ENCODE measurements around the gene KAZALD1. TPM values are rescaled to one million over a fixed set of nuclear protein-coding genes. Genes with fewer than 3 reads are reported as not detected.

Gene KAZALD1
- polyA plus RNA-seq, 1 experiment, result 10.8 TPM

DNA sequence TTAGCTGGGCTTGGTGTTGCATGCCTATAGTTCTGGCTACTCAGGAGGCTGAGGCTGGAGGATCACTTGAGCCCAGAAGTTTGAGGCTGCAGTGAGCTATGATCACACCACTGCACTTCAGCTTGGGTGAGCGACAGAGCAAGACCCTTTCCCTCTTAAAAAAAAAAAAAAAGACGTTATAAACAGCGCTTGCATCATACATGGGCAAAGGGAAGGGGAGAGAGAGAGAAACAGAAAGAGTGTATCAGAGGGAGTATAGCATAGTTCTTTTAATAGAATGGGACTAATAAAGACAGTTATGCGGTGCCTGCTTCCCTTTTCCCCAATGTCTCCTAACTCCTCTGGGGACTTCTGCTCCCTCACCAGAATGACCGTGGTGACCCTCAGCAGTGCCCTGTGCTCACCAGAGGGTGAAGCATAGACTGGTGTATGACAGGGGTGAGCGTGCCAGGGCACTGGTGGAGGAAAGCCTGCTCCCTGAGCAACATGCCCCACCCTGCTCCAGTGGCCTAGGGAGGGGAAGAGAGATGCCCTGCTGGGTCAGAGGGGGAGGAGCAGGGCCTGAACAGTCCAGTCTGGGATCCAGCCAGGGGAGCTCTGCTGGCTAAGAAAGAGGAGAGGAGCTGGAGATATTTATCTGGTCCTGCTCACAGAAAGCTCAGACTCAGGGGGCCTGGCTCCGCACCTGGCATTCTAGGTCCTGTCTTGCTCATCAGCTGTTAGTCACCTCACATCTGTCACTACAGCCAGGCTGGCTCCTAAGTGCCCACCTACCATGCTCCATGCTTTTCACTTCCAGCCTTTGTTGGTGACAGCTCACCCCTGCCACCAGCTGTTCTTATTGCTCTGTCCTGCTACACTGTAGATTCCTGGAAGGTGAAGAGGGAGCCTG, 33.1 kb upstream of the KAZALD1 start:
- Histone ChIP-seq H3K27me3 (ENCODE audit: control insufficient read depth, insufficient read depth, low read length) (no peaks in the 10 kb centered on the region), H3K27ac (ENCODE audit: low read depth, low read length) (no peak overlapping the region), H3K9me3 (ENCODE audit: control insufficient read depth, insufficient read depth, low read length) (no peaks in the 10 kb centered on the region; the same call in 1 of the 2 replicates), H3K4me3 (ENCODE audit: low read depth, low read length) (no peak overlapping the region)
- ChIA-PET POLR2A (no interaction called here), CTCF (interaction anchor here (0.7 to 5.8 kb wide), 12 partner anchors 10 to 114 kb away, joined by 3 to 46 read pairs (median 4); partner anchors contain the start of gene LZTS2)
- TF ChIP-seq, protein P1, sequence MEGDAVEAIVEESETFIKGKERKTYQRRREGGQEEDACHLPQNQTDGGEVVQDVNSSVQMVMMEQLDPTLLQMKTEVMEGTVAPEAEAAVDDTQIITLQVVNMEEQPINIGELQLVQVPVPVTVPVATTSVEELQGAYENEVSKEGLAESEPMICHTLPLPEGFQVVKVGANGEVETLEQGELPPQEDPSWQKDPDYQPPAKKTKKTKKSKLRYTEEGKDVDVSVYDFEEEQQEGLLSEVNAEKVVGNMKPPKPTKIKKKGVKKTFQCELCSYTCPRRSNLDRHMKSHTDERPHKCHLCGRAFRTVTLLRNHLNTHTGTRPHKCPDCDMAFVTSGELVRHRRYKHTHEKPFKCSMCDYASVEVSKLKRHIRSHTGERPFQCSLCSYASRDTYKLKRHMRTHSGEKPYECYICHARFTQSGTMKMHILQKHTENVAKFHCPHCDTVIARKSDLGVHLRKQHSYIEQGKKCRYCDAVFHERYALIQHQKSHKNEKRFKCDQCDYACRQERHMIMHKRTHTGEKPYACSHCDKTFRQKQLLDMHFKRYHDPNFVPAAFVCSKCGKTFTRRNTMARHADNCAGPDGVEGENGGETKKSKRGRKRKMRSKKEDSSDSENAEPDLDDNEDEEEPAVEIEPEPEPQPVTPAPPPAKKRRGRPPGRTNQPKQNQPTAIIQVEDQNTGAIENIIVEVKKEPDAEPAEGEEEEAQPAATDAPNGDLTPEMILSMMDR (IDR thresholded peaks at IDR 0.05; ENCODE audit: low read depth, low read length), result no peak
- DNase-seq (ENCODE audit: low read depth, low spot score), result no peak

- ChIA-PET POLR2A (interaction anchor here (1.2 kb wide), 1 partner anchor 13 kb away, joined by 6 read pairs; no protein-coding TSS in a partner anchor), CTCF (interaction anchor here (0.7 to 5.8 kb wide), 10 partner anchors 9 to 31 kb away, joined by 3 to 46 read pairs (median 5); partner anchors contain the start of gene LZTS2)
- no peak for DNase-seq (ENCODE audit: low read depth, low spot score)
- Histone ChIP-seq H3K9me3 (ENCODE audit: control insufficient read depth, insufficient read depth, low read length) (no peaks in the 10 kb centered on the region; the same call in 1 of the 2 replicates), H3K4me3 (ENCODE audit: low read depth, low read length) (no peak overlapping the region), H3K27ac (ENCODE audit: low read depth, low read length) (no peak overlapping the region), H3K27me3 (ENCODE audit: control insufficient read depth, insufficient read depth, low read length) (no peaks in the 10 kb centered on the region)
- TF ChIP-seq, protein P1 (IDR thresholded peaks at IDR 0.05; ENCODE audit: low read depth, low read length), result peak; percentile 23; the same call in 1 of the 2 replicates
Observed at GRCh38 chr10:101029520-101030295, 32.1 kb upstream of the KAZALD1 start.

DNA sequence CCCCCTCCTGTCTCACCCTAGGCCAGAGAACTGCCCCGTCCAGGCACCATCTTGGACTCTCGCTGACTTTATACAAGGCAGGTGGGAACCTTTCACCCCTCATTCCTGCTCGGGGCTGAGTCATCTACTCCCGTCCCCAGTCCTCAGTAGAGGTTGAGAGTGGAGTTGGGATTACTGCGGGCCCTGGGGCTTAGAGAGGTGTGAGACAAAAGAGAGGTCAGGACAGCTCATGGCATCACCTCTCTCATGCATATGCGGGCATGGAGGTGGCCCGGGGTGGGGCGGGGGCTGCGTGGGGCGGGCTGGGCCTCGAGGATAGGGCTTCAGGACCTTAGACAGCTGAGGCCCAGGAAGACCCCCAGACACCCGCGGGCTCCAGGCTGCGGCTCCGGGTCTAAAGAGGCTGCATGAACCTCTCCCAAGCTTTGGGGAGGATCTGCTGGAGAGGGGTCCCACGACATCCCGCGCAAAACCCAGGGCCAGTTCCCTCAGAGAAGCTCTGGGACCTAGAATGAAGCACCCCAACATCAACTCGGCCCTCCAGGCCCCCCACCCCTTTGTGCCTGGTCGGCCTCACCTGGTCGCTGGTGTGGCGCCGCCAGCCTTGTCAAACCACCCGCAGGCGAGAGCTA, 31.2 kb upstream of the KAZALD1 start:
- no peaks in the 10 kb centered on the region for H3K27me3 ChIP-seq (ENCODE audit: control insufficient read depth, insufficient read depth, low read length)
- TF ChIP-seq, protein P1 (IDR thresholded peaks at IDR 0.05; ENCODE audit: low read depth, low read length), result no peak
- ChIA-PET POLR2A (interaction anchor here (0.9 to 1.2 kb wide), 2 partner anchors 12 to 25 kb away, joined by 3 to 6 read pairs; no protein-coding TSS in a partner anchor), CTCF (interaction anchor here (0.8 to 5.8 kb wide), 8 partner anchors 11 to 112 kb away, joined by 3 to 46 read pairs (median 8); partner anchors contain the start of gene LZTS2)
- no peaks in the 10 kb centered on the region; the same call in 1 of the 2 replicates for H3K9me3 ChIP-seq (ENCODE audit: control insufficient read depth, insufficient read depth, low read length)
- no peak overlapping the region for H3K27ac ChIP-seq (ENCODE audit: low read depth, low read length)
- peak overlapping the region; percentile 96 for H3K4me3 ChIP-seq (ENCODE audit: low read depth, low read length)
- DNase-seq (ENCODE audit: low read depth, low spot score), result no peak

GRCh38 chr10:101031128-101031795, 30.5 kb upstream of the KAZALD1 start, which contains the start of the genes PDZD7 and SFXN3:
Gene PDZD7 (minus strand): TSS chr10:101031129. CDS start chr10:101030219, 910 bp downstream.
Gene SFXN3 (plus strand): TSS chr10:101031234. CDS start chr10:101034695, 3,461 bp downstream.
- Histone ChIP-seq H3K9me3 (ENCODE audit: control insufficient read depth, insufficient read depth, low read length) (no peaks in the 10 kb centered on the region; the same call in 1 of the 2 replicates), H3K27ac (ENCODE audit: low read depth, low read length) (peak within 1 kb of the TSS; percentile 99), H3K27me3 (ENCODE audit: control insufficient read depth, insufficient read depth, low read length) (no peaks in the 10 kb centered on the region), H3K4me3 (ENCODE audit: low read depth, low read length) (peak within 1 kb of the TSS; percentile 96)
- peak; percentile 83 for DNase-seq (ENCODE audit: low read depth, low spot score)
- POLR2A ChIA-PET, result interaction anchor here (0.9 to 1.6 kb wide), 7 partner anchors 10 to 30 kb away, joined by 3 to 10 read pairs (median 5); partner anchors contain the start of gene KAZALD1
- TF ChIP-seq, protein P1 (IDR thresholded peaks at IDR 0.05; ENCODE audit: low read depth, low read length), result no peak
- CTCF ChIA-PET, result interaction anchor here (0.8 to 5.8 kb wide), 10 partner anchors 10 to 112 kb away, joined by 3 to 46 read pairs (median 4); partner anchors contain the start of gene LZTS2
